HG02840 (cell line): ENCODE data around the gene SYCP1.
"Not testable (repeated sequence)": the region's sequence is repeated elsewhere in the genome, so short reads cannot be mapped to it uniquely, and the experiment has no call there.

Experiments
- ATAC-seq: cut with Tn5 transposase; IDR thresholded peaks from one replicate; pipeline ENCODE4 v1.9.1; 2021; ENCODE audit warnings: mild to moderate bottlenecking, moderate library complexity, moderate number of reproducible peaks; ENCODE audit not compliant: unreplicated experiment, low FRiP score

The SYCP1 gene, protein sequence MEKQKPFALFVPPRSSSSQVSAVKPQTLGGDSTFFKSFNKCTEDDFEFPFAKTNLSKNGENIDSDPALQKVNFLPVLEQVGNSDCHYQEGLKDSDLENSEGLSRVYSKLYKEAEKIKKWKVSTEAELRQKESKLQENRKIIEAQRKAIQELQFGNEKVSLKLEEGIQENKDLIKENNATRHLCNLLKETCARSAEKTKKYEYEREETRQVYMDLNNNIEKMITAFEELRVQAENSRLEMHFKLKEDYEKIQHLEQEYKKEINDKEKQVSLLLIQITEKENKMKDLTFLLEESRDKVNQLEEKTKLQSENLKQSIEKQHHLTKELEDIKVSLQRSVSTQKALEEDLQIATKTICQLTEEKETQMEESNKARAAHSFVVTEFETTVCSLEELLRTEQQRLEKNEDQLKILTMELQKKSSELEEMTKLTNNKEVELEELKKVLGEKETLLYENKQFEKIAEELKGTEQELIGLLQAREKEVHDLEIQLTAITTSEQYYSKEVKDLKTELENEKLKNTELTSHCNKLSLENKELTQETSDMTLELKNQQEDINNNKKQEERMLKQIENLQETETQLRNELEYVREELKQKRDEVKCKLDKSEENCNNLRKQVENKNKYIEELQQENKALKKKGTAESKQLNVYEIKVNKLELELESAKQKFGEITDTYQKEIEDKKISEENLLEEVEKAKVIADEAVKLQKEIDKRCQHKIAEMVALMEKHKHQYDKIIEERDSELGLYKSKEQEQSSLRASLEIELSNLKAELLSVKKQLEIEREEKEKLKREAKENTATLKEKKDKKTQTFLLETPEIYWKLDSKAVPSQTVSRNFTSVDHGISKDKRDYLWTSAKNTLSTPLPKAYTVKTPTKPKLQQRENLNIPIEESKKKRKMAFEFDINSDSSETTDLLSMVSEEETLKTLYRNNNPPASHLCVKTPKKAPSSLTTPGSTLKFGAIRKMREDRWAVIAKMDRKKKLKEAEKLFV

DNA sequence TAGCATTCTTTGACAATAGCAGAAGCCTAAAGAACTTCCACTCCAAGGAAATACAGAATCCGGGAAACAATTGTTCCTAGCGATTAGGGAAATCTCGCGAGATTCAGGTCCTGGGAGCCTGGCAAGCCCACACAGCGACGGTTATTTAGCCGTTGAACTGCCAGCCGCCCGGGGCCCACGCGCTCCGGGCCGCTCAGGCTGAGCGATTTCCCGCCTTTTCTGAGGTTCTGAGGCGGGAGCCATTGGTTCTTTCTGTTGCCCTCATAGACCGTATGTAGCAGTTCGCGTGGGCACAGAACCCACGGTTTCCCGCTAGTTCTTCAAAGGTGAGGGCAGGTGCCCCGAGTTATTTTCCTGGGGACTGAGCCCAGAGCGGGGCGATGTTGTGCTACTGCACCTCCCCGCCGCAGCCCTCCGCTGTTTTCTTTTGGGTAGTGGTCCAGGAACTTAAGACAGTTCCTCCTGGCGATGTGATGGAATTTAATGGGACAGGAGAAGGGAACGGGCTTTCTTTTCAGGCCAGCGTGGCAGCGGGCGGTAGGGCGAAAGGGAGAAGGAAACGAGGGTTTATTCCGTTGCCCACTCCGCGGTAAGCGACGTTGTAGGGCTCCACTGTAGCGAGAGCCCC is at the start of gene SYCP1:
Gene SYCP1, plus strand, starts transcription at position 171 of the 628 bp plus-strand sequence. CDS start 602 bp downstream, outside the sequence.
- ATAC-seq, result no peak

DNA sequence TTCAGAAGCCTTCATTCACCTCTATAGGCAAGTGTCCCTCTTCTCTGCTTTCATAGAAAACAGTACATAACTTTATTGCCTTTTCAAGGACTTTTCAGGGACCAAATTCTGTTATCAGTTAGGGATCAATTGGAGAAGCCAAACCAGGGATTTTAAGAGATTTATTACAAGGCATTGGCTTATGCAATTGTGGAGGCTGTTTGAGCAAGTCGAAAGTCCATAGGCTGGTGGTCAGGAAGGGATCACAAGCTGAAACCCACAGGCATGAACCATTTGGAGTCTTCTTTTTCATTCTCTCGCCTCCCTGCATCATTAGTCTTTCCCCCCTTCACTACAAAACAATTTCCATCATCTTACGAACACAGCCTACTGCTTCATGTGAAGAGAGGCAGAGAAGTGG is 34.8 kb upstream of the SYCP1 start:
- no peak for ATAC-seq

DNA sequence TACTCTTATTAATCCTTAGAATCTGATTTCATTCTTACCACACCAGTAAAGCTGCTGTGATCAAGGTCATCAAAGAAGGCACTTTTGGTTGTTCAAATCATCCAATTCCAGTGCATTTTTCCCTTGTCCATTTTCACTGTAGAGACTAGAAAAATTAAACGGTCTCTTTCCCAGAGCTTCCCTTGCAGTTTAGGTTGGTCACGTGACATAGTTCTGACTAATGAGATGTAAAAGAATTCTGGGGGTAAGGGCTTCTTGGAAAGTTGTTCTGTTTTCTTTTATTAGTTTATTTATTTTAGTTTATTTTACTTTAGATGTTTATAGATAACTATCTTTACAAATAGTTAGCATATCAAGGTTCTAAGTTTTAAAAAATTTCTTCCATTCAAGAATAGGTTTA is 34.3 kb upstream of the SYCP1 start:
- ATAC-seq, result no peak

DNA sequence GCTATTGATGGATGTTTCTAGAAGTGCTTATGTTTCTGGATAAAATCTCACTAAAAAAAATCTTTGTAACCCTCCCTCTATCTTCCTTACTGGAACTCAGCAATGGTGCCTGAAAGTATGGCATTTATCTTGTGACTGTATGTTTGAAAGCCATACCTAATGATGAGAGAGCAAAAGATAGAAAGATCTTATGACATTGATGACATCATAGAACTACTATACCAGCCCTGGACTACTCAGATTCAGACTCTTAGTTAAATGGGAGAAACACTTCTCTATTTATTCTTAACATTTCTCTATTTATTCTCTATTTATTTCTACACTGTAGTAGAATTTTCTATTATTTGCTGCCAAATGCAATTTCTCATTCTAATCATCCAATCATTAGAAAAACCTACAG is 32.7 kb upstream of the SYCP1 start:
- no peak for ATAC-seq

DNA sequence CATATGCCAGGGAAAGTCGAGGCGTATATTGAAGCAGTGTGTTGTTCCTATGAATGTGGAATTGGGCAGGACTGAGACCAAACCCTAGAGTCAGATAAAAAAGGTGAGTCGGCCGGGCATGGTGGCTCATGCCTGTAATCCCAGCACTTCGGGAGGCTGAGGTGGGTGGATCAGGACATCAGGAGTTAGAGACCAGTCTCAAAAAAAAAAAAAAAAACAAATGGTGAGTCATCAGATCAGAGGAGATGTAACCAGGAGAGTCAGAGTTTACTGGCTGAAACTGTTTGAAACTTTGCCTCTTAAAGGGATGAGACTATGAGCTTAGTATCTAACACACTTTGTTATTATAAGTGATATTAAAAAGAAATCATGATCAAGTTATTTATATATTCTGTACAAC is 26.4 kb upstream of the SYCP1 start:
- ATAC-seq, result no peak

GRCh38 chr1:114830075-114830474 is 24.6 kb upstream of the SYCP1 start:
- ATAC-seq, result not testable (repeated sequence)

- ATAC-seq, result no peak
Measured at GRCh38 chr1:114831276-114831994, 23.2 kb upstream of the SYCP1 start.

DNA sequence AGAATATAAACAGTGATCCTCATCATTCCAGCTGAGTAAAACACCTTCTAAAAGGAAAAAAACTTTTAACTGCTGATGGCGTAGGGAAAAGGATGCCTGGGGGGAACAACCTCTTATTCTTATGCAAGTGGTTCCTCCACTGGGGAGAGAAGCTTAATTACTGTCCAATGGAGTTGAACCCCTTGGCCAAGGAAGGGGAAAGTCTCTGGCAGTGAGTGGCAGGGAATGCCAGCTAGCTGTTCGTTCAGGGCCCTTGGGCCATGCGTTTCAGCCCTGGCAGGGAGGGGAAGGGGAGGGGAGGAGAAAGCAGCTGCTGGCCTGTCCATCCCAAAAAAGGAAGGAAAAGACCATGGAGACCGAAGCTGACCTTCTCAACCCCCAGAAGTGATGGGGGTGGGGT is 22.6 kb upstream of the SYCP1 start:
- no peak for ATAC-seq

GRCh38 chr1:114833421-114833820 is 21.2 kb upstream of the SYCP1 start:
- no peak for ATAC-seq

DNA sequence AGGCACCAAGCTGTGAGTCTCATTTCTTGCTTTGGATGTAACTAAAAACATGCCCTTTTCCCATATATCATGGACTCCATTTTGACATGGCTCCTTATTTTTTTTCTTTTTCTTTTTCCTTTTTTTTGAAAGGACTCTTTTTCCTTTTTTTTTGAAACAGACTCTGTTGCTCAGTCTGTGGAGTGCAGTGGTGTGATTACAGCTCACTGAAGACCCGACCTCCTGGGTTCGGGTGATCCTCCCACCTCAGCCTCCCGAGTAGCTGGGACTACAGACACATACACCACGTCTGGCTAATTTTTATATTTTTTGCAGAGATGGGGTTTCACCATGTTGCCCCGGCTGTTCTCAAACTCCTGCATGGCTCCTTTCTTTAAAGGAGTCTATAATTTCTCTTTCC is 10.4 kb upstream of the SYCP1 start:
- no peak for ATAC-seq

- ATAC-seq, result no peak
Measured at GRCh38 chr1:114853584-114853983, 1.1 kb upstream of the SYCP1 start.

- ATAC-seq, result no peak
Measured at GRCh38 chr1:114861384-114861783, 6.7 kb downstream of the SYCP1 start.

- ATAC-seq, result no peak
Measured at GRCh38 chr1:114892194-114892918, 37.7 kb downstream of the SYCP1 start.

DNA sequence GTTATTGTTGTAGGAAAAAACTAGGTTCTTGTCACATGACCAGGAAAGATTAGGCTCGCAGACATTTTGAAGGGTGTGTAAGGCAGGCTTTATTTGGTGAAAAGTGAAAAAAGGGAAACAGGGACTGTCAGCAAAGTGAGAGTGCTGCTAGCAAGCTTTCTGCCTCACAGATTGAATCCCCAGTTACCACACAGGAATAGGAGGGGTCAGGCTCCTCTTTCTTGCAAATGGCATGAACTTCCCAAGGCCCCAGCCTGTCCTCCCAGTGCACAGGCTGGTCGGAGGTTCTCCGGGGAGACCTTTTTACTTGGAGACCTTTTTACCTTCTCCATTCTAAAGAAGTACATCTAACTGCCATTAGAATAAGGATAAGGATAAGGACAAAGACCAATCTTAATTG is 42.1 kb downstream of the SYCP1 start:
- ATAC-seq, result no peak

DNA sequence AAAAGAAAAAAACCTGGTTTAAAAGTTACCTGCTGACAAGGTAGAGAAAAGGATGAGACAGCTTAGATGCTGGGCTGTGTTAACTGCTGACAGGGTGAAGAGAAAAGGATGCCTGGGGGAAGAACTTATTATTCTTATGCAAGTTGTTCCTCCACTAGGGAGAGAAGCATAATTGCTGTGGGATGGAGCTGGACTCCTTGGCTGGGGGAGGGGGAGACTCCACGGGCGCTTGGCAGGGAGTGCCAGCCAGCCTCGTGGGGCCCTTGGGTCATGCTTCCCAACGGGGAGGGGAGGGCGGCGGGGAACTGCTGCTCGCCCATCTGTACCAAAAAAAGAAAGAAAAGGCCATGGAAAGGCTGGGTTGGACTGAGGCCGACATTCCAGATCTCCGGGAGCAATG is 47.2 kb downstream of the SYCP1 start:
- ATAC-seq, result no peak

- ATAC-seq, result no peak
Measured at GRCh38 chr1:114902343-114902742, 47.7 kb downstream of the SYCP1 start.

- no peak for ATAC-seq
Measured at GRCh38 chr1:114903480-114903879, 48.8 kb downstream of the SYCP1 start.

DNA sequence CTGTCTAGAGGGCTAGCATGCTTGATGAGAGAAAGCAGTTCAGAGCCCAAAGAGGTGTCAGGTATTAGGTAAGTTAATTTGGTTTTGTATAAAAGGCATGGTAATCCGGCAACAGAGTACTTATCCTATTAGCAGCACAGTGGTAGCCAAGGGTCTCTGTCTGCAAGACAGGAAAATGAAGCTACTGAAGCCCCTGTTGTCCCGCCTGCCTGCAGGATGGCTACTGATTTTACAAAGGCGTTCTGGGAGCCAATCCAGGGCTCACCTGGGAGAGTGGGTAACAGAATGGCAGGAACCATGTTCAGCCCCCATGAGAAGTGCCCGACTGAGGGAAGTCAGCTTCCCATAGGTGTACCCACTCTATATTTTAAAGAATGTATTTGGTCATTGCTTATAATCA is 61.1 kb downstream of the SYCP1 start:
- ATAC-seq, result not testable (repeated sequence)

DNA sequence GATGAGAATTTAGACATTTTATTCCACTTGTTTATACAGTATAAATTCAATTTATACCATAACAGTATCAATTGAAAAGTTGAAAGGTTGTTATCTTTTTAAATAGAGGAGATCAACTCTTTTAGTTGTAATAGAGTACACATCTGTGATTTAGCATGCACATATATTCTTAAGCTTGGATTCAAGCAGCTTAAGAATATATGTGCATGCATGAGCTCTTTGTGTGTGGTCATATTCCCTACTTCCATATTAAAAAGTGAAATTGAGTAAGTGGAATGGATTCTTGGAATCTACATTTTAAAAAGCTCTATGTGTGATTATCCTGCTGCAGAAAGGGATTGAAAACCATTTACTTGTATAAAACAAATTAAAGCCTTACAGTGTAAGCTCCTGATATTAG is 71.9 kb downstream of the SYCP1 start:
- ATAC-seq, result no peak

GRCh38 chr1:114927401-114927800 is 72.7 kb downstream of the SYCP1 start:
- no peak for ATAC-seq
